Central memory CD4-positive, alpha-beta T cell (primary cell): ENCODE data around the gene FBXL13.
A peak's percentile ranks its signal among the peaks of the same experiment; 100 is the strongest.
"Not testable (repeated sequence)": the region's sequence is repeated elsewhere in the genome, so short reads cannot be mapped to it uniquely, and the experiment has no call there.

Source experiments
- DNase-seq: peaks from one replicate; pipeline ENCODE4 v3.0.0; 2022
- total RNA-seq, 3 experiments: gene quantifications; one replicate each; lab custom pipeline; 2026; lab: John Stamatoyannopoulos, UW

The FBXL13 gene
- total RNA-seq, result 1.2 to 1.5 (median 1.4) reads per million in 3 experiments

GRCh38 chr7:103074519-103075336 is at the start of gene FBXL13, which contains the start of gene ARMC10:
FBXL13 (minus strand) TSS chr7:103074796.
ARMC10 (plus strand) TSS chr7:103075140; CDS start chr7:103075273, 133 bp downstream.
- peak; percentile 90 for DNase-seq

DNA sequence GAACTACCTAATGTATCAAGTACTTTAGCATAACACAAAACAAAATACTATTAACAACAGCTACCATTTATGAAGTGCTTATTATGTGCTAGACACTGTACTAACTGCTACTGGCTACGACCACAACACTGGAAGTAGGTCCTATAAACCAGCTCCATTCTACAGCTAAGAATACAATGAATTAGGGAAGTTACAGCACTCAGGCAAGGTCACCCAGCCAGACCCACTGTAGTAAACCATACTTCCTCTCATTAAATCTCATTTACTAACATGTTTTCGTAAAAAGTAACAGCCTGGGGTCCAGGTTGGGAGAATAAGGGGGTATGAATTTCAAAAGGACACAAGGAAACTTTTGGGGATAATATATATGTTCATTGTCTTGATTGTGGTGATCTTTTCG is 48.9 kb upstream of the FBXL13 start:
- no peak for DNase-seq

GRCh38 chr7:103121641-103122040 is 47.0 kb upstream of the FBXL13 start:
- DNase-seq, result no peak

- no peak for DNase-seq
Observed at GRCh38 chr7:103120362-103120761, 45.8 kb upstream of the FBXL13 start.

GRCh38 chr7:103119791-103120291 is 45.2 kb upstream of the FBXL13 start:
- DNase-seq, result no peak

- no peak for DNase-seq
Observed at GRCh38 chr7:103117465-103117864, 42.9 kb upstream of the FBXL13 start.

DNA sequence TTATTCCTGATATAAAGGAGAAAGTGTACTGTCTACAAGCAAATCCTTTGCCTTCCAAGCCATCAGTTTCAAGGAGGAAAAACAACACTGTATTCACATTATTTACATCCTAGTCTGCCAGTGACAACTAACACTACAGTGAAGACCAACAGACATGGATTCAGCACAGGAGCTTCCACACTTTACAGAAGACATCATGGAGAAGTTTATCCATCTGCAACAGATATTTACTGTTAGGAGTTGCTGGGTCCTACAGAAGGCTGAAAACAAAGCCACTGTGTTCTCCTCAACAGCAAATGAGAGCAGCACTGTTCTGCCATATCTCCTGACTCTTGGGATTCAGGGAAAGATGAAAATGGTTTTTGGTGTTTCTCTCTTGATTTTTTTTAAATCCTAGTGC is 42.4 kb upstream of the FBXL13 start:
- DNase-seq, result no peak

- no peak for DNase-seq
Observed at GRCh38 chr7:103116511-103116910, 41.9 kb upstream of the FBXL13 start.

- DNase-seq, result no peak
Observed at GRCh38 chr7:103115771-103116170, 41.2 kb upstream of the FBXL13 start.

DNA sequence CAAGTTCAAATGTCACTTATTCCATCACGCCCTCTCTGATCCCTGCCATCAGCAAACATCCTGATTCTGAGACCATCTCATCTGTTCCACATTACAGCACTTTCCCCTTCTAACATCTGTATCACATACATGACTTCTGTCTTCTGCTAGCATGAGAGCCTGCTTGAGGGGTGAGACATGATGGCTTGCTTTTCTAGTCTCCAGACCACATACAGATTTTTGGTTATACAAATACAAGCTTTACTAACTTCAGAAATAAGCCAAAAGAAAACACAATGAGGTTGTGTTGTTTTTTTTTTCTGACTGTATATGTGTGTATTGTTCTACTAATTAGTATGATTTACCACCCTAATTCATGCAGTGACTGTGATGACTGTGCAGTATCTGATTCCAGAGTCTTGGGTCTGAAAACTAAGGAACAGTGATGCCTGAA is 40.0 kb upstream of the FBXL13 start:
- DNase-seq, result no peak

DNA sequence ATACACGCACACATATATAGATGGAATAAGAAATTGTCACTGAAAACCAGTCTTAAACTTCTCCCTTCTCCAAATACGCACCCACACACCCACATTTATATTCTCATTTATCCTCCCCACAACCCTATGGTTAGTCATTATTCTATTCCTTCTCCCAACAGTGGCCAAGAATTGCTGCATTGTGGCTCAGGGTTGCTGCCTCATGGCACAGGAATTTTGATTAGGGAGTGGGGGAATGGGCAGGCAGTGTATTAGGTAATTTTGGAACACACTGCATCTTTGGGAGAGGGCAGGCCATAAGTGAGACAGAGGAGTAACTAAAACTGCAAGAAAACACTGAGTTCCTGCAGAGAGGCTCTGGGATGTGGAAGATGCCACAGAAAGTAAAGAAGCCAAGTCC is 38.6 kb upstream of the FBXL13 start:
- no peak for DNase-seq

DNA sequence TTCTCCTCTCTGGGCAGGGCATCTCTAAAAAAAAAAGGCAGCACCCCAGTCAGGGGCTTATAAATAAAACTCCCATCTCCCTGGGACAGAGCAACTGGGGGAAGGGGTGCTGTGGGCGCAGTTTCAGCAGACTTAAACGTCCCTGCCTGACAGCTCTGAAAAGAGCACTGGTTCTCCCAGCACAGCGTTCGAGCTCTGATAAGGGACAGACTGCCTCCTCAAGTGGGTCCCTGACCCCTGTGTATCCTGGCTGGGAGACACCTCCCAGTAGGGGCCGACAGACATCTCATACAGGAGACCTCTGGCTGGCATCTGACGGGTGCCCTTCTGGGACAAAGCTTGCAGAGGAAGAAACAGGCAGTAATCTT is 32.1 kb upstream of the FBXL13 start:
- not testable (repeated sequence) for DNase-seq

DNA sequence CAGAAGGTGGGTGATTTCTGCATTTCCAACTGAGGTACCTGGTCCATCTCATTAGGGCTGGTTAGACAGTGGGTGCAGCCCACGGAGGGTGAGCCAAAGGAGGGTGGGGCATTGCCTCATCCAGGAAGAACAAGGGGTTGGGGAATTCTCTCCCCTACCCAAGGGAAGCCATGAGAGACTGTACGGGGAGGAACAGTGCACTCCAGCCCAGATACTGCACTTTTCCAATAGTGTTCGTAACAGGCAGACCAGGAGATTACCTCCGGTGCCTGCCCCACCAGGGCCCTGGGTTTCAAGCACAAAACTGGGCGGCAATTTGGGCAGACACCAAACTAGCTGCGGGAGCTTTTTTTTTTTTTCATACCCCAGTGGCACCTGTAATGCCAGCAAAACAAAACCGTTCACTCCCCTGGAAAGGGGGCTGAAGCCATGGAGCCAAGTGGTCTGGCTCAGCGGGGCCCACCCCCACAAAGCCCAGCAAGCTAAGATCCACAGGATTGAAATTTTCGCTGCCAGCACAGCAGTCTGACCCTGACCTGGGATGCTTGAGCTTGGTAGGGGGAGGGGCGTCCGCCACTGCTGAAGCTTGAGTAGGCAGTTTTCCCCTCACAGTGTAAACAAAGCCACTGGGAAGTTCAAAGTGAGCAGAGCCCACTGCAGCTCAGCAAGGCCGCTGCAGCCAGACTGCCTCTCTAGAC is 31.6 kb upstream of the FBXL13 start:
- DNase-seq, result no peak

GRCh38 chr7:103101543-103101942 is 26.9 kb upstream of the FBXL13 start:
- no peak for DNase-seq

DNA sequence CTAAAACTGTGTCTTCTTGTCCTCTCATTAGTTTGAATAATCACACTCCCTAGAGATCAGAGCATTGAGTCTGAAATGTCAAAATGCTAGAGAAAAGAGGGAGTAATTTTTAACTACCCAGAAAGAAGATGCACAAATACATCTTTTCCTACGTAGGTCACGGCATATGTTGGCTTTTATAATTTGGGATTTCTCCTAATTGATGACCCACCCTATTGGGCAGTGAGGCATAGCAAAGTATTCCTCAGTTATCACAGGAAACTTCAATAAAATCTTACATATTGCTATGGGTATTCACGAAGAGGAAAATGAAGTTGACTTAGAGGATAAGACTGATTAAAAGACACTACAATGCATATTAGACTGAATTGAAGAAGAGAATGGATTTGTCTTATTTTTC is 25.8 kb upstream of the FBXL13 start:
- no peak for DNase-seq

GRCh38 chr7:103097041-103097440 is 22.4 kb upstream of the FBXL13 start:
- no peak for DNase-seq

DNA sequence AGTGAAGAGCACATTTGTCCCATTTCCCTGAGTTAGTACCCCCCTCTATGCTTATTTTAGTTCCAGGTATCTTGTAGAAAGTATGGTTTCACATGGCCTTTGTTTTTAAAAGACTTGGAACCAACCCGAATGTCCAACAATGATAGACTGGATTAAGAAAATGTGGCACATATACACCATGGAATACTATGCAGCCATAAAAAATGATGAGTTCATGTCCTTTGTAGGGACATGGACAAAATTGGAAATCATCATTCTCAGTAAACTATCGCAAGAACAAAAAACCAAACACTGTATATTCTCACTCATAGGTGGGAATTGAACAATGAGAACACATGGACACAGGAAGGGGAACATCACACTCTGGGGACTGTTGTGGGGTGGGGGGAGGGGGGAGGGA is 21.0 kb upstream of the FBXL13 start:
- not testable (repeated sequence) for DNase-seq

- DNase-seq, result no peak
Observed at GRCh38 chr7:103094102-103094501, 19.5 kb upstream of the FBXL13 start.

- no peak for DNase-seq
Observed at GRCh38 chr7:103093429-103093828, 18.8 kb upstream of the FBXL13 start.

GRCh38 chr7:103092321-103092720 is 17.7 kb upstream of the FBXL13 start:
- not testable (repeated sequence) for DNase-seq

DNA sequence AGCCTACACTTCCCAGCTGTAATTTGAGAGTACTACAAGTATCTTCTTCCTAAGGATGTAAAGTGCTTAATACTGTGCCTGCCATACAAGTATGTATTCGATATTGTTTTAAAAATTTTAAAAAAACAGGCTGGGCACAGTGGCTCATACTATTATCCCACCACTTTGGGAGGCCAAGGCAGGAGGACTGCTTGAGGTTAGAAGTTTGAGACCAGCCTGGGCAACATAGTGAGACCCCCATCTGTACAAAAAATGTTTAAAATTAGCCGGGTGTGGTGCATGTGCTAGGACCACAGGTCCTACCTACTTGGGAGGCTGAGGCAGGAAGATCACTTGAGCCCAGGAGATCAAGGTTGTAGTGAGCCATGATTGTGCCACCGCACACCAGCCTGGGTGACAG is 8.6 kb upstream of the FBXL13 start:
- DNase-seq, result no peak

DNA sequence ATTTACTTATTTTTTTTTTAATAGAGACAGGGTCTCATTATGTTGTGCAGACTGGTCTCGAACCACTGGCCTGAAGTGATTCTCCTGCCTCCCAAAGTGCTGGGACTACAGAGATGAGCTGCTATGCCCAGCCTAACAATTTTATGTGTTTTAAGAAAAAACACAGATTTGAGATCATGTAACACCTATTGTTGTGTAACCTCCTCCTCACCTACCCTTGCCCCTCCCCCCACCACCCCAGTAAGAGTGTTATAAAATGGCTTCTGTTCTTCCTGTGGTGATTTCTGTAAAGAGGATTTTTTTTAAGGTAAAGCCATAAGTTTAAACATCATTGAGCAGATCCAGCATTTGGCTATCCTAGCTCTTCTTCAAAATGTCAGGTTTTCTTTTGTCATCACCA is 7.9 kb upstream of the FBXL13 start:
- DNase-seq, result no peak

GRCh38 chr7:103080923-103081322 is 6.3 kb upstream of the FBXL13 start:
- no peak for DNase-seq

- no peak for DNase-seq
Observed at GRCh38 chr7:103079836-103080235, 5.2 kb upstream of the FBXL13 start.
